SJCRH30 (cell line): Measurements from ENCODE around the gene JAZF1. TPM values are rescaled to one million over a fixed set of nuclear protein-coding genes. Genes with fewer than 3 reads are reported as not detected.

Experiments used
- DNase-seq, 2 experiments: peaks; one replicate each; pipeline ENCODE4 v3.0.0-alpha.2; 2015 to 2020
- H3K27ac ChIP-seq: fragments of 250-450 bp; sonication (Bioruptor Pico); 2 replicates; pipeline ENCODE4 v1.5.1; 2020; ENCODE audit warnings: mild to moderate bottlenecking, moderate library complexity
- H3K27me3 ChIP-seq: fragments of 250-450 bp; sonication (Bioruptor Pico); 2 replicates; pipeline ENCODE4 v1.5.1; 2020; ENCODE audit warnings: mild to moderate bottlenecking, moderate library complexity
- H3K36me3 ChIP-seq: fragments of 250-450 bp; sonication (Bioruptor Pico); 2 replicates; pipeline ENCODE4 v1.5.1; 2020; ENCODE audit warnings: mild to moderate bottlenecking, moderate library complexity
- H3K4me1 ChIP-seq: fragments of 250-450 bp; sonication (Bioruptor Pico); 2 replicates; pipeline ENCODE4 v1.5.1; 2020; ENCODE audit warnings: mild to moderate bottlenecking, moderate library complexity
- H3K4me3 ChIP-seq: fragments of 250-450 bp; sonication (Bioruptor Pico); 2 replicates; pipeline ENCODE4 v1.5.1; 2020; ENCODE audit warnings: mild to moderate bottlenecking, moderate library complexity
- H3K9me3 ChIP-seq: fragments of 250-450 bp; sonication (Bioruptor Pico); replicated peaks from 2 replicates; pipeline ENCODE4 v1.5.1; 2020; ENCODE audit warnings: mild to moderate bottlenecking, moderate library complexity
- total RNA-seq: library from RNA; depleted of rRNA; stranded (reverse); fragments of >200 nt; shearing (Covaris generic); gene quantifications from 2 replicates; pipeline ENCODE4 v1.2.3, GENCODE V29; 2014

Gene JAZF1
- total RNA-seq, 1 experiment from 2014 or later: 10.5 TPM

GRCh38 chr7:28145090-28145626, 35.4 kb downstream of the JAZF1 start:
- no peaks in the 10 kb centered on the region for H3K27me3 ChIP-seq
- no peak for DNase-seq
- no peak overlapping the region for H3K27ac ChIP-seq
- H3K9me3 ChIP-seq: no peaks in the 10 kb centered on the region
- H3K4me1 ChIP-seq: no peaks in the 10 kb centered on the region
- H3K36me3 ChIP-seq: no peaks in the 10 kb centered on the region
- no peak overlapping the region for H3K4me3 ChIP-seq

DNA sequence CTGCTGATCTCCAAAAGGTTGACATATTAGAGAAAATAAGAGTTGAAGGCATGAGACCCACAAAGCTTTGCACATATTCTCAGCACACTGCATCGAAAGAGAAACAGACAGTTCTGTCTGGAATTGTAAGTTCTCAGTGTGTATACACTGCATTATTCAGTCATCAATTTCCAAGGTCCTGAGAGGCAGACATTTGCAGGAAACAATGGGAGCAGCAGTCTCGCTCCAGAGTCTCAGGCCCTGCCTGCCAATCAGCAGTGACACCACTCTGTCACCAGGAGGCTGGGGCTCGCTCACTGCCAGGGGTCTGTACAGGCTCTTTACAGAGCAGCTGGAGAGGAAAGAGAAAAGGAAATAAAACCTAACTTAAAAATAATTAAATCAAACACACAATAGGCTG, 36.3 kb downstream of the JAZF1 start:
- Histone ChIP-seq H3K27me3 (no peaks in the 10 kb centered on the region), H3K27ac (no peak overlapping the region), H3K4me3 (no peak overlapping the region), H3K36me3 (no peaks in the 10 kb centered on the region), H3K9me3 (no peaks in the 10 kb centered on the region), H3K4me1 (no peaks in the 10 kb centered on the region)
- no peak for DNase-seq

- no peaks in the 10 kb centered on the region for H3K4me1 ChIP-seq
- no peaks in the 10 kb centered on the region for H3K27me3 ChIP-seq
- no peak overlapping the region for H3K4me3 ChIP-seq
- no peaks in the 10 kb centered on the region for H3K36me3 ChIP-seq
- no peak overlapping the region for H3K27ac ChIP-seq
- DNase-seq: no peak
- no peaks in the 10 kb centered on the region for H3K9me3 ChIP-seq
Measured at GRCh38 chr7:28142650-28143049, 37.9 kb downstream of the JAZF1 start.

DNA sequence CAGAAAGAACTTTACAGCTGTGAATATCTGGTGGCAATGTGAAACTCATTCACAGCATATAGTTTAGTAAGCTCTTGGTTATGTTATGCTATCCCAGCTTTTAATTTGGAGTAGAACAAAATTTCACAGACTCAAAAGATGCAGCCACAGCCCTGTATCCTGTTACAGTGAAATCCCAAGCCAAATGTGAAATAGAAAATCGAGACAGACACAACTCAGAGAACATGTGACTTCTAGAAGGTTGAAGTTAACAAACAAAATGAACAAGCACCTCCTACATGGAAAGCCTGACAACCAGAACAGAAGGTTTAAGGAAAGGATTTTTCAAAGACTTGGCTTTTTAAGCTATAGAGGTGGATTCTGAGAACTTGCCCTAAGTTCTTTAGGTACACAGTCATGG, 39.6 kb downstream of the JAZF1 start:
- no peaks in the 10 kb centered on the region for H3K27me3 ChIP-seq
- no peaks in the 10 kb centered on the region for H3K36me3 ChIP-seq
- H3K4me3 ChIP-seq: no peak overlapping the region
- DNase-seq: no peak
- H3K27ac ChIP-seq: no peak overlapping the region
- H3K9me3 ChIP-seq: no peaks in the 10 kb centered on the region
- H3K4me1 ChIP-seq: no peaks in the 10 kb centered on the region

- DNase-seq: no peak
- H3K27ac ChIP-seq: no peak overlapping the region
- H3K27me3 ChIP-seq: no peaks in the 10 kb centered on the region
- no peaks in the 10 kb centered on the region for H3K36me3 ChIP-seq
- H3K9me3 ChIP-seq: no peaks in the 10 kb centered on the region
- H3K4me1 ChIP-seq: no peaks in the 10 kb centered on the region
- no peak overlapping the region for H3K4me3 ChIP-seq
Measured at GRCh38 chr7:28138837-28139236, 41.8 kb downstream of the JAZF1 start.

GRCh38 chr7:28137463-28137862, 43.1 kb downstream of the JAZF1 start:
- DNase-seq: no peak
- Histone ChIP-seq H3K27ac (no peak overlapping the region), H3K4me1 (no peaks in the 10 kb centered on the region), H3K9me3 (no peaks in the 10 kb centered on the region), H3K27me3 (no peaks in the 10 kb centered on the region), H3K36me3 (no peaks in the 10 kb centered on the region), H3K4me3 (no peak overlapping the region)

DNA sequence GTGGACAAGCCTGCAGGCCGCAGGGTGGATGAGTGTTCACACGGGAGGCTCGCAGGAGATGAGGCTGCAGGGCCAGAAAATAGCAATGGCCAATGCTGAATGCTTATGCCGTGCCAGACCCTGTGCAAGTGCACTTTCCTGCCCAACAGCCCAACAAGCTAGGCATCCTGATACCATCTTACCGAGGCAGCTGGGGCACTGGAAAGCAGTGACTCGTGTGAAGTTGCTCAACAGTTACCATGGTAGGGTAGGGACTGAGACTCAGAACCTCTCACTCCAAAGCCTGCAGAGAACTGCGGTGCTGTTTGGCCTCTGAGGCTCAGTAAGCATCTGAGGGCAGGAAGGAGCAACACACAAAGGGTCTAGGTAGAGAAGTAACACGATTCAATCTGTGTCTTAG, 43.7 kb downstream of the JAZF1 start:
- Histone ChIP-seq H3K4me1 (no peaks in the 10 kb centered on the region), H3K36me3 (no peaks in the 10 kb centered on the region), H3K27ac (no peak overlapping the region), H3K27me3 (no peaks in the 10 kb centered on the region), H3K4me3 (no peak overlapping the region), H3K9me3 (no peaks in the 10 kb centered on the region)
- DNase-seq: no peak

DNA sequence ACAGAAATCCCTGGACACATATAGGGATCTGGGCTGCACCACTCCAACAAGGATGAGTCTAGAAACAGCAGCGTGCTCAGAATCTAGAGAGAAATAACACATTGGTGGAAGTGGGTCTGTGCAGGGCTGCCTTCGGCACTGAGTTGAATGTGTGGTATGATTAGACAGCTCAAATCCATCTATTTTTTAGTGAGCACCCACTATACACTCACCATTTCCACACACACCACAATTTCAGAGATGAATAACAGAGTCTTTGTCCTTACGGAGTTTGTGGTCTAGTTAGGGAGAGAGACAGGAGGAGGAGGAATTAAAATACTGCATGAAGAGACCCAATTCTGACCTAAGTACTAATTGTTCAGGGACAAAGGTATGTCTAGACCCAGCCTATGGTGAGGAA, 44.2 kb downstream of the JAZF1 start:
- DNase-seq: no peak
- Histone ChIP-seq H3K4me3 (no peak overlapping the region), H3K27ac (no peak overlapping the region)

GRCh38 chr7:28135760-28136159, 44.8 kb downstream of the JAZF1 start:
- DNase-seq: no peak
- Histone ChIP-seq H3K36me3 (no peaks in the 10 kb centered on the region), H3K4me1 (no peaks in the 10 kb centered on the region), H3K9me3 (no peaks in the 10 kb centered on the region), H3K4me3 (no peak overlapping the region), H3K27ac (no peak overlapping the region), H3K27me3 (no peaks in the 10 kb centered on the region)

More for the DNA sequence above, 44.2 kb downstream of the JAZF1 start:
- no peaks in the 10 kb centered on the region for H3K36me3 ChIP-seq
- H3K27me3 ChIP-seq: no peaks in the 10 kb centered on the region
- H3K9me3 ChIP-seq: no peaks in the 10 kb centered on the region
- H3K4me1 ChIP-seq: no peaks in the 10 kb centered on the region

DNA sequence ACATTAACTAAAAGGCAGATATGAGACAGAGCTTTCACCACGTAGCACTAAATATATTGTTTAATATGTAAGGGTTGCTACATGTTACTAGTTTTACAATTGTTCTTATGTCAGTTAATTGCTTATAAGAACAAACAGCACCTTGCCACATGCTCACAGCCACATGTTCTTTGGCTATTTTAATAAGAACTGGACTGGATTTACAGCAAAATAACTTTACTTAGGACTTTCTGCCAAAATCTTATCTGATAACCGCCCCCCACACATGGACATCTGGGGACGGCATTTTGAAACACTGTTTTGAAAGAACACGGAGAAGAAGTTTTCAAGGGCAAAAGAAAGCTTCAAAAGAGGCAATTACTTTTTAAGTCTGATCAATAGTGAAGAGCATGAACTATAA, 45.3 kb downstream of the JAZF1 start:
- no peaks in the 10 kb centered on the region for H3K4me1 ChIP-seq
- no peaks in the 10 kb centered on the region for H3K27me3 ChIP-seq
- no peaks in the 10 kb centered on the region for H3K36me3 ChIP-seq
- no peak for DNase-seq
- H3K4me3 ChIP-seq: no peak overlapping the region
- H3K9me3 ChIP-seq: no peaks in the 10 kb centered on the region
- H3K27ac ChIP-seq: no peak overlapping the region

- no peak overlapping the region for H3K27ac ChIP-seq
- H3K36me3 ChIP-seq: no peaks in the 10 kb centered on the region
- no peaks in the 10 kb centered on the region for H3K27me3 ChIP-seq
- no peak overlapping the region for H3K4me3 ChIP-seq
- DNase-seq: no peak
- H3K4me1 ChIP-seq: no peaks in the 10 kb centered on the region
- H3K9me3 ChIP-seq: no peaks in the 10 kb centered on the region
Measured at GRCh38 chr7:28133872-28134271, 46.7 kb downstream of the JAZF1 start.

GRCh38 chr7:28132959-28133870, 47.4 kb downstream of the JAZF1 start:
- Histone ChIP-seq H3K9me3 (no peaks in the 10 kb centered on the region), H3K4me3 (no peak overlapping the region), H3K27ac (no peak overlapping the region), H3K27me3 (no peaks in the 10 kb centered on the region), H3K36me3 (no peaks in the 10 kb centered on the region), H3K4me1 (no peaks in the 10 kb centered on the region)
- no peak for DNase-seq

- no peak for DNase-seq
- Histone ChIP-seq H3K9me3 (no peaks in the 10 kb centered on the region), H3K4me3 (no peak overlapping the region), H3K36me3 (no peaks in the 10 kb centered on the region), H3K27me3 (no peaks in the 10 kb centered on the region), H3K4me1 (no peaks in the 10 kb centered on the region), H3K27ac (no peak overlapping the region)
Measured at GRCh38 chr7:28130277-28130676, 50.3 kb downstream of the JAZF1 start.

- H3K27me3 ChIP-seq: no peaks in the 10 kb centered on the region
- no peaks in the 10 kb centered on the region for H3K36me3 ChIP-seq
- H3K4me3 ChIP-seq: no peak overlapping the region
- no peak overlapping the region for H3K27ac ChIP-seq
- no peak for DNase-seq
- no peaks in the 10 kb centered on the region for H3K9me3 ChIP-seq
- no peaks in the 10 kb centered on the region for H3K4me1 ChIP-seq
Measured at GRCh38 chr7:28128608-28129007, 52.0 kb downstream of the JAZF1 start.

- no peaks in the 10 kb centered on the region for H3K27me3 ChIP-seq
- DNase-seq: no peak
- H3K36me3 ChIP-seq: no peaks in the 10 kb centered on the region
- no peaks in the 10 kb centered on the region for H3K4me1 ChIP-seq
- no peak overlapping the region for H3K4me3 ChIP-seq
- H3K27ac ChIP-seq: no peak overlapping the region
- H3K9me3 ChIP-seq: no peaks in the 10 kb centered on the region
Measured at GRCh38 chr7:28126410-28127041, 54.1 kb downstream of the JAZF1 start.
